Astrocyte of the cerebellum (primary cell): ENCODE data around the gene RHBDD3.

ENCODE experiments used
- DNase-seq: peaks from one replicate; pipeline ENCODE4 v3.0.0-alpha.2; 2011; ENCODE audit warnings: low read depth
- H3K4me3 ChIP-seq: 2 replicates; pipeline ENCODE4 v1.5.1; 2011; ENCODE audit warnings: mild to moderate bottlenecking, low read depth, low read length, moderate library complexity
- in situ Hi-C: cut with HindIII; loops from 2 replicates; pipeline ENCODE4 v1.10.0; 2017; ENCODE audit warnings: low sequenced_read_pairs
- TF ChIP-seq, protein P1 (sequence below): IDR thresholded peaks from 2 replicates; pipeline ENCODE4 v1.5.1; 2012; ENCODE audit warnings: low read length, low read depth, moderate library complexity, mild to moderate bottlenecking; ENCODE audit errors: missing control alignments

The RHBDD3 gene

DNA sequence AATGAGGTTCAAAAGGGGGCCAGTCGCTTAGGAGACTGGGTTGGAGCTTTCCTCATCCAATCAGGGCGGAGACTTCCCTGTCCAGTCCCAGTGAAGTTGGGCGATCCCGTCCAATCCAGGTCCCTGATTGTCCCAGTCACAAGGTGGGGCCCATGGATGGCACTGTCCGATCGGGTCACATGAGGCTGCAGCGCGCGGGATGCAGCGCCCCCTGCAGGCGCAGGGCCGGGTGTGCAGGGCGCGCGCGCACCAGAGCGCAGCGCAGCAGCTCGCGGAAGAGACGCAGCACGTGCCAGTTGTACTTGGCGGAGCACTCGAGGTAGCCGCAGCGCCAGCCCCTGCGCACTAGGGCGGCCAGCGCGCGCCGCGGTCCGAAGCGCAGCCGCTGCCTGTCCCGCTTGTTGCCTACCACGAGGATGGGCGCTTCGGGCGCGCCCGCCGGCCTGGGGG lies 45.4 kb upstream of the RHBDD3 start:
- in situ Hi-C loops = no loop called here
- no peak for DNase-seq
- TF ChIP-seq, protein P1, sequence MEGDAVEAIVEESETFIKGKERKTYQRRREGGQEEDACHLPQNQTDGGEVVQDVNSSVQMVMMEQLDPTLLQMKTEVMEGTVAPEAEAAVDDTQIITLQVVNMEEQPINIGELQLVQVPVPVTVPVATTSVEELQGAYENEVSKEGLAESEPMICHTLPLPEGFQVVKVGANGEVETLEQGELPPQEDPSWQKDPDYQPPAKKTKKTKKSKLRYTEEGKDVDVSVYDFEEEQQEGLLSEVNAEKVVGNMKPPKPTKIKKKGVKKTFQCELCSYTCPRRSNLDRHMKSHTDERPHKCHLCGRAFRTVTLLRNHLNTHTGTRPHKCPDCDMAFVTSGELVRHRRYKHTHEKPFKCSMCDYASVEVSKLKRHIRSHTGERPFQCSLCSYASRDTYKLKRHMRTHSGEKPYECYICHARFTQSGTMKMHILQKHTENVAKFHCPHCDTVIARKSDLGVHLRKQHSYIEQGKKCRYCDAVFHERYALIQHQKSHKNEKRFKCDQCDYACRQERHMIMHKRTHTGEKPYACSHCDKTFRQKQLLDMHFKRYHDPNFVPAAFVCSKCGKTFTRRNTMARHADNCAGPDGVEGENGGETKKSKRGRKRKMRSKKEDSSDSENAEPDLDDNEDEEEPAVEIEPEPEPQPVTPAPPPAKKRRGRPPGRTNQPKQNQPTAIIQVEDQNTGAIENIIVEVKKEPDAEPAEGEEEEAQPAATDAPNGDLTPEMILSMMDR = peak; percentile 72
- H3K4me3 ChIP-seq = no peak overlapping the region

DNA sequence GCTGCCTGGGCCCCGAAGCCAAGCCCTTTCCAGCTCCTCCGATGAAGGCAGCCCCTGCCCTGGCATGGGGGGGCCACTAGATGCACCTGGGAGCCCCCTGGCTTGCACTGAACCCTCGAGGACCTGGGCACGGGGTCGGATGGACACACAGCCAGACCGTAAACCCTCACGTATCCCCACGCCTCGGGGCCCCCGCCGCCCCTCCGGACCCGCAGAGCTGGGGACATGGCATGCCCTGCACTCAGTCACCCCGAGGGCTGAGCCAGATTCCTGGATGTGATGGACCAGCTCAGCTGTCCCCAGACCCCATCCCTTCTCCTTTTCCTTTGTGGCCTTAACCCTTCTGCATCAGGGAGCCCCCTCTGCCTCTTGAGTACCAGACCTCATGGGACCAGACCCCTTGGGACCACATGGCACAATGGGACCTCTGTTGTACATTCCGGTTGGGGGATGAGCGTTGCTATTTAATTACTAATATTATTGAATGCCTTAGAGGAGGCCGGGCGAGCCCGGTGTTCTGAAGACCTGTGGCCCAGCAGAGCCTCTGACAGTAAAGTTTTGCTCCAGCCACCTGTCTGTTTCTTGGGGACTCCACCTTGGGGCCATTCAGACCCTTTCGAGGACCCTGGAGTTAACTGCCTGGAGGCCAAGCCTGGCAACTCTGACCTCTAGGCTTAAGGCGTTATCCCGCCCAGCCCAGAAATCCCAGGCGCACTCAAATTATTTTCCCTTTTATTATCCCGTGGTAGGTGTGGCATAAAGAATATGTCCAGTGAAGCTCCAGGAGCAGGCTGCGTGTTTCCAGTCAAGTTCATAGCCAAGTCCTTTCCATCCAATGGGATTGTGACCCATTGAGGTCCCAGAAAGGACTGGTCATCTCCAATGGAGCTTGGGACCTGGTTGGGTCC lies 44.7 kb upstream of the RHBDD3 start:
- H3K4me3 ChIP-seq = no peak overlapping the region

DNA sequence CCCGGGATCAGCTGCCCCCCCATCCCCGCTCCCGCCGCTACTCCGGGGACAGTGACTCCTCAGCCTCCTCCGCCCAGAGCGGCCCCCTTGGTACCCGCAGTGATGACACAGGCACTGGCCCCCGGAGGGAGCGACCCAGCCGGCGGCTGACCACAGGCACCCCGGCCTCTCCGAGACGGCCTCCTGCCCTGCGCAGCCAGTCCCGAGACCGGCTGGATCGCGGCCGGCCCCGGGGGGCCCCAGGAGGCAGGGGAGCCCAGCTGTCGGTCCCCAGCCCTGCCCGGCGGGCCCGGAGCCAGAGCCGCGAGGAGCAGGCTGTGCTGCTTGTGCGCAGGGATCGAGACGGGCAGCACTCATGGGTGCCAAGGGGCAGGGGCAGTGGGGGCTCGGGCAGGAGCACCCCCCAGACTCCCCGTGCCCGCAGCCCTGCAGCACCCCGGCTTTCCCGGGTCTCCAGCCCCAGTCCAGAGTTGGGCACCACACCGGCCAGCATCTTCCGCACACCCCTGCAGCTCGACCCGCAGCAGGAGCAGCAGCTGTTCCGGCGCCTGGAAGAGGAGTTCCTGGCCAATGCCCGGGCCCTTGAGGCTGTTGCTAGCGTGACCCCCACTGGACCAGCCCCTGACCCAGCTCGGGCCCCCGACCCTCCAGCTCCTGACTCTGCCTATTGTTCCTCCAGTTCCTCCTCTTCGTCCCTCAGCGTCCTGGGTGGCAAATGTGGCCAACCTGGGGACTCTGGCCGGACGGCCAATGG lies 43.9 kb upstream of the RHBDD3 start:
- in situ Hi-C loops = no loop called here
- no peak overlapping the region for H3K4me3 ChIP-seq

More for the DNA sequence above, 44.7 kb upstream of the RHBDD3 start:
- no peak for DNase-seq
- in situ Hi-C loops = no loop called here
- TF ChIP-seq, protein P1 = no peak

DNA sequence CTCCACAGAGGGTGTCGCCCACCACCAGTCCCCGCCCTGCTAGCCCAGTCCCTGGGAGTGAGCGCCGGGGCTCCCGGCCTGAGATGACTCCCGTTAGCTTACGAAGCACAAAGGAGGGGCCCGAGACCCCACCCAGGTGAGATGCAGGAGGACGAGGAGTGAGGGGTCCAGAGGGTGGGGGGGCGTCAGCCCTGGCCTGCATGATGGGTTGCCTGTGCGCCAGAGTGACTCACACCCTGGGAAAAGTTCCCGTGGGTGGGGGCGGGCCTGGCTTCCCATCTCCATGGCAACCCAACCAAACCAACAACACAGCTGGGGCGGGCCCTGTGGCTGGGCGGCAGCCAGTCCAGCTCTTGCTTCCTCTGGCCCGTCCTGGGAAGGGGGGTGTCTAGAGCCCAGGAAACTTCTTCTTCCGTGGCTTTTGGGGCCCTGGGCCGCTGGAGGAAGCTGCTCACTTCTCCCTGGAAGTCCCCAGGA lies 43.1 kb upstream of the RHBDD3 start:
- DNase-seq = peak; percentile 96
- H3K4me3 ChIP-seq = no peak overlapping the region
- TF ChIP-seq, protein P1 = no peak
- in situ Hi-C loops = no loop called here

More for the DNA sequence above, 43.9 kb upstream of the RHBDD3 start:
- TF ChIP-seq, protein P1 = no peak
- no peak for DNase-seq

DNA sequence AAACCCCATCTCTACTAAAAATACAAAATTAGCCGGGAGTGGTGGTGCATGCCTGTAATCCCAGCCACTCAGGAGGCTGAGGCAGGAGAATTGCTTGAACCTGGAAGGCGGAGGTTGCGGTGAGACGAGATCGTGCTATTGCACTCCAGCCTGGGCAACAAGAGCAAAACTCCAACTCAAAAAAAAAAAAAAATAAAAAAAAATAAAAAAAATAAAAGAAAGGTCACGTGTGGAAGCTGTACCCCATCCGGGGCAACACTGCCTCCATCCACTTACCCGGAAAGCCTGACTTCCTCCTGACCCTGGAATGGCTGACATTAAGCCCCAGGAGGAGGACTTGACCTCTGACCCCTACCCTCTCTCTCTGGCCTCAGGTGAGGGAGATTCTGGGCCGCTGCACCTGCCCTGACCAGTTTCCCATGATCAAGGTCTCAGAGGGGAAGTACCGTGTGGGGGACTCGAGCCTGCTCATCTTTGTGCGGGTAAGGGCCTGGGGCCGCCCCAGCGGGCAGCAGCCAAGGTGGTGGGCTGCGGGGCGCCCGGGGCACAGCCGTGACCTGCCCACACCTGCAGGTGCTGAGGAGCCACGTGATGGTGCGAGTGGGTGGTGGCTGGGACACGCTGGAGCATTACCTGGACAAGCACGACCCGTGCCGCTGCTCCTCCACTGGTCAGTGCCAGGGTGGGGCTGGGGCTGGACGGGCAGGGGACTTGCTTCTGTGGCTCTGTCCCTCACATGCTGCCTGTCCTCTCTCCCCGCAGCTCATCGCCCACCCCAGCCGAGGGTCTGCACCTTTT lies 42.5 kb upstream of the RHBDD3 start:
- H3K4me3 ChIP-seq = no peak overlapping the region
- no peak for DNase-seq
- TF ChIP-seq, protein P1 = no peak
- in situ Hi-C loops = no loop called here
